ENCODE data around the gene GAL3ST1. TPM values are rescaled to one million over a fixed set of nuclear protein-coding genes. Genes with fewer than 3 reads are reported as not detected.

Gene GAL3ST1
- total and polyA plus RNA-seq, 10 of the 15 experiments (the other 5 are each of a cell fraction or from before 2014, with no cell fraction given) = not detected

- peak; percentile 67 for TF ChIP-seq RELA (IDR thresholded peaks at IDR 0.05; ENCODE audit: borderline replicate concordance, partially characterized antibody)
- TF ChIP-seq WRNIP1 (IDR thresholded peaks at IDR 0.05; ENCODE audit: borderline replicate concordance, low read depth, low read length) = 0 out of 2 replicates have a peak, but pooled peaks have one; percentile 72
- TF ChIP-seq BACH1 (IDR thresholded peaks at IDR 0.05; ENCODE audit: borderline replicate concordance) = no peak
- TF ChIP-seq IRF5 (IDR thresholded peaks at IDR 0.05; ENCODE audit: borderline replicate concordance) = peak; percentile 99
- no peak for TF ChIP-seq YBX1 (IDR thresholded peaks at IDR 0.05)
- TF ChIP-seq MYC (IDR thresholded peaks at IDR 0.05; ENCODE audit: insufficient read depth, insufficient read length, insufficient replicate concordance, low read length, severe bottlenecking) = peak; percentile 93
- no peak for TF ChIP-seq EZH2 (IDR thresholded peaks at IDR 0.05; ENCODE audit: borderline replicate concordance, control insufficient read depth, low read depth, low read length)
- TF ChIP-seq CBFB (IDR thresholded peaks at IDR 0.05; ENCODE audit: low read depth) = peak; percentile 88
- TF ChIP-seq IRF3 (IDR thresholded peaks at IDR 0.05) = no peak
- TF ChIP-seq ZSCAN29 (IDR thresholded peaks at IDR 0.05) = no peak
These were observed 17.3 kb upstream of the GAL3ST1 start, which contains the start of gene PES1 (continued) for GRCh38 chr22:30591588-30592359.

All from GM12878 (cell line).